CD4-positive, alpha-beta T cell treated with Interleukin-21 for 1 hour (primary cell): ENCODE measurements around the gene INIP.

Experiments used
- DNase-seq: peaks from one replicate; pipeline ENCODE4 v3.0.0-alpha.2; 2020

INIP gene

GRCh38 chr9:112665347-112665746, 52.6 kb downstream of the INIP start:
- no peak for DNase-seq

- DNase-seq = no peak
Observed at GRCh38 chr9:112664531-112664930, 53.4 kb downstream of the INIP start.

GRCh38 chr9:112663681-112664080, 54.2 kb downstream of the INIP start:
- DNase-seq = no peak

- DNase-seq = no peak
Observed at GRCh38 chr9:112659906-112660305, 58.0 kb downstream of the INIP start.

- DNase-seq = no peak
Observed at GRCh38 chr9:112655668-112656067, 62.2 kb downstream of the INIP start.

GRCh38 chr9:112654282-112654681, 63.6 kb downstream of the INIP start:
- DNase-seq = no peak

GRCh38 chr9:112648624-112649023, 69.3 kb downstream of the INIP start:
- DNase-seq = no peak

- DNase-seq = no peak
Observed at GRCh38 chr9:112647596-112647995, 70.3 kb downstream of the INIP start.

- no peak for DNase-seq
Observed at GRCh38 chr9:112642126-112642525, 75.8 kb downstream of the INIP start.

GRCh38 chr9:112640311-112640710, 77.6 kb downstream of the INIP start:
- no peak for DNase-seq
